MM.1S (cell line): ENCODE results near the gene WDR45B.
A peak's percentile ranks its signal among the peaks of the same experiment; 100 is the strongest.

Source experiments
- DNase-seq: peaks from one replicate; pipeline ENCODE4 v3.0.0-alpha.2; 2015
- H2AFZ ChIP-seq: fragments of 300-600 bp; sonication (generic); 2 replicates; pipeline ENCODE4 v1.6.0; 2016; ENCODE audit warnings: antibody characterized with exemption, low read length
- H3F3A ChIP-seq: fragments of 300-600 bp; sonication (generic); 2 replicates; pipeline ENCODE4 v1.6.1; 2016; ENCODE audit warnings: mild to moderate bottlenecking, antibody characterized with exemption, low read length, moderate library complexity, mixed read lengths; ENCODE audit not compliant: insufficient read depth
- H3K27ac ChIP-seq: fragments of 300-600 bp; sonication (generic); 2 replicates; pipeline ENCODE4 v1.5.1; 2016; ENCODE audit warnings: mild to moderate bottlenecking, low read length
- H3K27me3 ChIP-seq: fragments of 300-600 bp; sonication (generic); replicated peaks from 2 replicates; pipeline ENCODE4 v1.6.0; 2016; ENCODE audit warnings: low read length; ENCODE audit not compliant: insufficient read depth
- H3K36me3 ChIP-seq: fragments of 300-600 bp; sonication (generic); replicated peaks from 2 replicates; pipeline ENCODE4 v1.6.1; 2016; ENCODE audit warnings: mild to moderate bottlenecking, low read length, mixed read lengths; ENCODE audit not compliant: insufficient read depth
- H3K4me1 ChIP-seq: fragments of 300-600 bp; sonication (generic); 2 replicates; pipeline ENCODE4 v1.6.1; 2016; ENCODE audit warnings: low read length, mixed read lengths
- H3K4me2 ChIP-seq: fragments of 300-600 bp; sonication (generic); 2 replicates; pipeline ENCODE4 v1.6.0; 2016; ENCODE audit warnings: low read depth, low read length
- H3K4me3 ChIP-seq: fragments of 300-600 bp; sonication (generic); 2 replicates; pipeline ENCODE4 v1.5.1; 2016; ENCODE audit warnings: low read length, mixed read lengths
- H3K79me2 ChIP-seq: fragments of 300-600 bp; sonication (generic); 2 replicates; pipeline ENCODE4 v1.6.1; 2016; ENCODE audit warnings: mixed run types, low read length, mixed read lengths
- H3K9ac ChIP-seq: fragments of 300-600 bp; sonication (generic); 2 replicates; pipeline ENCODE4 v1.6.1; 2016; ENCODE audit warnings: low read length, mixed read lengths
- H3K9me2 ChIP-seq: fragments of 300-600 bp; sonication (generic); replicated peaks from 2 replicates; pipeline ENCODE4 v1.6.1; 2016; ENCODE audit warnings: mild to moderate bottlenecking, low read length, mixed read lengths; ENCODE audit not compliant: insufficient read depth
- H3K9me3 ChIP-seq: fragments of 300-600 bp; sonication (generic); replicated peaks from 2 replicates; pipeline ENCODE4 v1.6.1; 2016; ENCODE audit warnings: mild to moderate bottlenecking, low read length, mixed read lengths; ENCODE audit not compliant: insufficient read depth
- H4K20me1 ChIP-seq: fragments of 300-600 bp; sonication (generic); 2 replicates; pipeline ENCODE4 v1.6.1; 2016; ENCODE audit warnings: mild to moderate bottlenecking, low read length, moderate library complexity, mixed read lengths; ENCODE audit not compliant: insufficient read depth
- EZH2 ChIP-seq: fragments of 300-600 bp; sonication (generic); optimal IDR thresholded peaks from 2 replicates; pipeline ENCODE3; 2017; ENCODE audit warnings: low read depth, mild to moderate bottlenecking, antibody characterized with exemption, low read length, mixed read lengths
- EZH2phosphoT487 ChIP-seq: fragments of 300-600 bp; sonication (generic); IDR thresholded peaks from 2 replicates; pipeline ENCODE4 v1.6.1; 2018; ENCODE audit warnings: antibody characterized with exemption, low read length
- TF ChIP-seq, protein P1 (sequence below): fragments of 300-600 bp; sonication (generic); IDR thresholded peaks from 2 replicates; pipeline ENCODE4 v1.5.1; 2016; ENCODE audit warnings: antibody characterized with exemption, low read length, mixed read lengths

The WDR45B gene

DNA sequence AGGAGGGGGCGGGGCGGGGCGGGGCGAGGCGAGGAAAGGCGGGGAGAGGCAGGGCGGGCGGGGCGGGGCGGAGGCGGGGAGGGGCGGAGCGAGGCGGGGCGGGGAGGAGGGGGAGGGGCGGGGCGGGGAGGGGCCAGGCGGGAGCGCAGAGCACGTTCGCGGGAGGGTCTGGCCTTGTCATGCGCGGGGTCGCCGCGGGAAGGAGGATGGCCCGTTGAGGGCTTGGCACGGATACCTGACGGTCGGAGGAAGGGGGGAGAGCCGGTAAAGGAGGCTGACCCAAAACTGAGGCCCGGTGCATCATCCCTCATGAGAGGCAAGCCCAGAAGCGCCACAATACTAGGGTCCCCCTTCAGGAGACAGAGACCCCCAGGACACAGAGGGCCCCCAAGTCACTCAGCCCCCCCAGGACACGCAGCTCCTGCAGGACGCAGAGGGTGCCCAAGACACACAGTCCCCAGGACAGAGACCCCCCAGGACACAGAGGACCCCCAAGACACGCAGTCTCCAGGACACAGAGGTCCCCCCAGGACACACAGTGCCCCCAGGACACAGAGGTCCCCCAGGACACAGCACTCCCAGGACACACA is 593 bp upstream of the WDR45B start:
- H3K9ac ChIP-seq: no peak overlapping the region
- H3K36me3 ChIP-seq: no peaks in the 10 kb centered on the region
- H3K27ac ChIP-seq: no peak overlapping the region
- peaks cover 43% of the 10 kb centered on the region for H3K79me2 ChIP-seq
- H2AFZ ChIP-seq: 0 out of 2 replicates have a peak overlapping the region, but pooled peaks have one; percentile 23
- no peak for TF ChIP-seq EZH2
- no peak for TF ChIP-seq EZH2phosphoT487
- TF ChIP-seq, protein P1, sequence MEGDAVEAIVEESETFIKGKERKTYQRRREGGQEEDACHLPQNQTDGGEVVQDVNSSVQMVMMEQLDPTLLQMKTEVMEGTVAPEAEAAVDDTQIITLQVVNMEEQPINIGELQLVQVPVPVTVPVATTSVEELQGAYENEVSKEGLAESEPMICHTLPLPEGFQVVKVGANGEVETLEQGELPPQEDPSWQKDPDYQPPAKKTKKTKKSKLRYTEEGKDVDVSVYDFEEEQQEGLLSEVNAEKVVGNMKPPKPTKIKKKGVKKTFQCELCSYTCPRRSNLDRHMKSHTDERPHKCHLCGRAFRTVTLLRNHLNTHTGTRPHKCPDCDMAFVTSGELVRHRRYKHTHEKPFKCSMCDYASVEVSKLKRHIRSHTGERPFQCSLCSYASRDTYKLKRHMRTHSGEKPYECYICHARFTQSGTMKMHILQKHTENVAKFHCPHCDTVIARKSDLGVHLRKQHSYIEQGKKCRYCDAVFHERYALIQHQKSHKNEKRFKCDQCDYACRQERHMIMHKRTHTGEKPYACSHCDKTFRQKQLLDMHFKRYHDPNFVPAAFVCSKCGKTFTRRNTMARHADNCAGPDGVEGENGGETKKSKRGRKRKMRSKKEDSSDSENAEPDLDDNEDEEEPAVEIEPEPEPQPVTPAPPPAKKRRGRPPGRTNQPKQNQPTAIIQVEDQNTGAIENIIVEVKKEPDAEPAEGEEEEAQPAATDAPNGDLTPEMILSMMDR: no peak
- H3K27me3 ChIP-seq: no peaks in the 10 kb centered on the region
- no peaks in the 10 kb centered on the region for H3K9me2 ChIP-seq
- no peak for DNase-seq
- no peaks in the 10 kb centered on the region for H3K9me3 ChIP-seq
- H3F3A ChIP-seq: 0 out of 2 replicates have a peak, but pooled peaks cover 5% of the 10 kb centered on the region
- no peak overlapping the region for H3K4me3 ChIP-seq
- H3K4me2 ChIP-seq: peak overlapping the region; percentile 43; the same call in 1 of the 2 replicates
- peaks cover 5% of the 10 kb centered on the region; the same call in 1 of the 2 replicates for H4K20me1 ChIP-seq
- no peaks in the 10 kb centered on the region for H3K4me1 ChIP-seq

DNA sequence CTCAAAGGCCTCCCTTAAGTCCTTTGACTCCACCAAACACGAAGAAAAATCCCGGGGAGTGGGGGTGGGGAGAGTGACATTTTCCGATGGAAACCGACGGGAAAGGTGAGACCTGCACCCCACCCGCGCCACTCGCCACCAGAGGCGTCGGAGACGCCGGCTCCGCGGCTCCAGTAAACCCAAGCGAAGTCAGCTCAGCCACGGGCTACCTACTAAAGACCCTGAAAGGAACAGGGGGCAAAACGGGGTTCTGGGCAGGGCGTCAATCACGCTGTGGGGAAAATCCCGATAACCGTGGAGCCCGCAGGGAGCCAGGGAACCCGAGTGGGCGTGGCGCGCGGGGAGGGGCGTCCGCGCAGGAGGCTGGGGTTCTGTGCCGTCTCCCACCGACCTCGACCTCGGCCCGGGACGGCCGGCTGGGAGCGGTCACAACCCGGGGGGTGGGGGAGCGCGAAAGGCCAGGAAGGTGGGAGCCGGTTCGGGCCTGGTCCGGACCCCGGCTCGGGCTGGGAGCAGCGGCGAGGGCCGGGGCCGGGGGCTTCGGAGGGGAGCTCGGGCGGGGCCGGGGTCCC is 565 bp downstream of the WDR45B start:
- Histone ChIP-seq H4K20me1 (peaks cover 5% of the 10 kb centered on the region; the same call in 1 of the 2 replicates), H3K4me3 (peak overlapping the region; percentile 90), H3K4me2 (peak overlapping the region; percentile 98), H3K9ac (peak overlapping the region; percentile 92), H3K4me1 (no peaks in the 10 kb centered on the region), H3K79me2 (peaks cover 54% of the 10 kb centered on the region), H3K36me3 (no peaks in the 10 kb centered on the region), H3F3A (0 out of 2 replicates have a peak, but pooled peaks cover 5% of the 10 kb centered on the region), H3K27me3 (no peaks in the 10 kb centered on the region), H3K9me3 (no peaks in the 10 kb centered on the region), H3K27ac (peak overlapping the region; percentile 86), H2AFZ (peak overlapping the region; percentile 54), H3K9me2 (no peaks in the 10 kb centered on the region)
- TF ChIP-seq, protein P1: peak; percentile 28
- TF ChIP-seq EZH2phosphoT487: no peak
- peak; percentile 30 for DNase-seq

DNA sequence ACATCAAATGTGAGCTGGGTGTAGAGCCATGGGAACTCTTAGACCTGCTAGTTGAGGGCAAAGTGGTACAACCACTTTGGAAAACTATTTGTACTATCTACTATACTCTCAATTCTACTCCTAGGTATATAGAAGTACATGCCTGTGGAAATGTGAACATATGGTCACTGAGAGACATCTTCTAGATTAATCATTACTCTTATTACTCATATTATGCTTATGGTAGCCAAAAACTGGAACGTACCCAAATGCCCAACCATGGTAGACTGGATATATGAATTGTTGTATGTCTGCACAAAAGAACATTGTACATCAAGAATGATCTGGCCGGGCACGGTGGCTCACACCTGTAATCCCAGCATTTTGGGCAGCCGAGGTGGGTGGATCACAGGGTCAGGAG is 2.7 kb downstream of the WDR45B start:
- H4K20me1 ChIP-seq: peaks cover 5% of the 10 kb centered on the region; the same call in 1 of the 2 replicates
- H3K27ac ChIP-seq: no peak overlapping the region
- TF ChIP-seq, protein P1: no peak
- no peak for TF ChIP-seq EZH2phosphoT487
- TF ChIP-seq EZH2: no peak
- H3K79me2 ChIP-seq: peaks cover 76% of the 10 kb centered on the region
- no peak overlapping the region for H3K4me3 ChIP-seq
- no peaks in the 10 kb centered on the region for H3K9me3 ChIP-seq
- no peak overlapping the region for H2AFZ ChIP-seq
- H3K36me3 ChIP-seq: no peaks in the 10 kb centered on the region
- H3K4me2 ChIP-seq: no peak overlapping the region
- no peaks in the 10 kb centered on the region for H3K9me2 ChIP-seq
- H3F3A ChIP-seq: 0 out of 2 replicates have a peak, but pooled peaks cover 5% of the 10 kb centered on the region
- DNase-seq: no peak
- no peaks in the 10 kb centered on the region for H3K4me1 ChIP-seq
- no peaks in the 10 kb centered on the region for H3K27me3 ChIP-seq
- H3K9ac ChIP-seq: no peak overlapping the region
